Sigmoid colon (tissue), 7 donors: Measurements from ENCODE around the gene SNTG2. TPM values are rescaled to one million over a fixed set of nuclear protein-coding genes. Genes with fewer than 3 reads are reported as not detected.

ENCODE experiments used
- DNase-seq: peaks from one replicate; pipeline ENCODE4 v3.0.0-alpha.2; 2019
- H3K27ac ChIP-seq, 4 donors: fragments of 200-600 bp; sonication (generic); one replicate each; pipeline ENCODE4 v1.5.1; 2016 to 2019; ENCODE audit warnings: mild to moderate bottlenecking in 1 of 4
- H3K27me3 ChIP-seq, 3 donors: fragments of 200-600 bp; sonication (generic); one replicate each; pipeline ENCODE4 v1.5.1; 2019; ENCODE audit warnings: mild to moderate bottlenecking in 1 of 3
- H3K36me3 ChIP-seq, 4 donors: fragments of 200-600 bp; sonication (generic); one replicate each; pipeline ENCODE4 v1.5.1; 2016 to 2019
- H3K4me1 ChIP-seq, 4 donors: fragments of 200-600 bp; sonication (generic); one replicate each; pipeline ENCODE4 v1.5.1; 2017 to 2019
- H3K4me3 ChIP-seq, 4 donors: fragments of 200-600 bp; sonication (generic); one replicate each; pipeline ENCODE4 v1.5.1; 2017 to 2019; ENCODE audit warnings: mild to moderate bottlenecking in 2 of 4, moderate library complexity in 1 of 4
- H3K9me3 ChIP-seq, 4 donors: fragments of 200-600 bp in 3 of 4; sonication (generic) in 3 of 4; one replicate each; pipeline versions ENCODE4 v1.5.1 to v1.6.1; 2013 to 2019
- EP300 ChIP-seq, 4 donors: sonication (generic); formaldehyde crosslinking; IDR thresholded peaks; one replicate each; pipeline ENCODE4 v1.6.1; 2017; ENCODE audit warnings: antibody characterized with exemption in 4 of 4
- POLR2A ChIP-seq, 2 donors: fragments of 450-650 bp; IDR thresholded peaks; one replicate each; pipeline ENCODE4 v1.6.1; 2016; ENCODE audit warnings: antibody characterized with exemption in 2 of 2, mild to moderate bottlenecking in 2 of 2, moderate library complexity in 2 of 2
- POLR2AphosphoS5 ChIP-seq, 4 donors: sonication (generic); formaldehyde crosslinking; IDR thresholded peaks; one replicate each; pipeline ENCODE4 v1.6.1; 2017; ENCODE audit warnings: antibody characterized with exemption in 4 of 4
- WGBS, 2 donors: extraction: QIAGEN DNeasy Blood & Tissue Kit; methylation state at CpG; one replicate each; pipeline ENCODE4 v1.1.7; 2013; 5-methylcytosine and 5-hydroxymethylcytosine counted together
- intact Hi-C: fragments of 100-400 bp; cut with DNase I; formaldehyde crosslinking; loops from one replicate; pipeline ENCODE4 v1.15.1; 2023
- polyA plus RNA-seq, 3 donors: library from polyadenylated mRNA; stranded (reverse); fragments of 200-250 nt; gene quantifications; one replicate each; pipeline ENCODE4 v1.2.3, GENCODE V29; 2013
- total RNA-seq, 4 donors: library from RNA; depleted of rRNA; stranded (reverse); fragments of >200 nt; gene quantifications; one replicate each; pipeline ENCODE4 v1.1.0, GENCODE V29; 2016
- TF ChIP-seq, protein P1 (sequence below), 4 experiments: fragments of 450-650 bp in 3 of 4; fragments of 200-600 bp in 1 of 4; IDR thresholded peaks; one replicate each; pipeline ENCODE4 v1.5.1; 2016 to 2019; ENCODE audit warnings: antibody characterized with exemption in 4 of 4, mild to moderate bottlenecking in 3 of 4, moderate library complexity in 2 of 4
- donor health status: healthy with polysubstance abuse.
- donor health status: Bipolar disorder and iron deficiency.
- donor health status: healthy.

Gene SNTG2
- total and polyA plus RNA-seq, 7 donors, result 0.60 to 5.2 (median 1.9) TPM; not detected in 1

DNA sequence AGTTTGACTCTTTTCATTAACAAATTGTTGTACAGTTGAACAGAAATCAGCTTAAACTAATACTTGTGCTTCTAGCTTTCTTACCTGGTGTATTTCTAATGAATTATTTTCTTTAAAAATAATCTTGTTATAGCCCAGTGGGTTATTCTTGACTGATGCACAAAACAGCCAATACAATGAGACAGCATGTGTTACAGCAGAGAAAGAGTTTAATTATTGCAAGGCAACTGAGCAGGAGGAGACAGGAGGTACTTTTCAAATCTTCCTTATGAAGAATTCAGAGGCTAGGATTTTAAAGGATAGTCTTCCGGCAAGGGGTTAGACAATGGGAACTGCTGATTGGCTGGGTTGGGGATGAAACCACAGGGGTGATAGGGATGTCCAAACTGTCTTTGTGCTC, 398.1 kb downstream of the SNTG2 start:
- no peak overlapping the region for H3K4me3 ChIP-seq
- H3K9me3 ChIP-seq, result peaks cover 0 to 10% (median 4%) of the 10 kb centered on the region in 4 donors
- WGBS, 2 donors, result 95 to 99% methylated on average over 1 of the region's 1 CpG
- intact Hi-C loops, result no loop called here
- no peaks in the 10 kb centered on the region for H3K4me1 ChIP-seq
- H3K36me3 ChIP-seq, result no peaks in the 10 kb centered on the region
- TF ChIP-seq EP300 (IDR thresholded peaks at IDR 0.05), result no peak
- TF ChIP-seq, protein P1, sequence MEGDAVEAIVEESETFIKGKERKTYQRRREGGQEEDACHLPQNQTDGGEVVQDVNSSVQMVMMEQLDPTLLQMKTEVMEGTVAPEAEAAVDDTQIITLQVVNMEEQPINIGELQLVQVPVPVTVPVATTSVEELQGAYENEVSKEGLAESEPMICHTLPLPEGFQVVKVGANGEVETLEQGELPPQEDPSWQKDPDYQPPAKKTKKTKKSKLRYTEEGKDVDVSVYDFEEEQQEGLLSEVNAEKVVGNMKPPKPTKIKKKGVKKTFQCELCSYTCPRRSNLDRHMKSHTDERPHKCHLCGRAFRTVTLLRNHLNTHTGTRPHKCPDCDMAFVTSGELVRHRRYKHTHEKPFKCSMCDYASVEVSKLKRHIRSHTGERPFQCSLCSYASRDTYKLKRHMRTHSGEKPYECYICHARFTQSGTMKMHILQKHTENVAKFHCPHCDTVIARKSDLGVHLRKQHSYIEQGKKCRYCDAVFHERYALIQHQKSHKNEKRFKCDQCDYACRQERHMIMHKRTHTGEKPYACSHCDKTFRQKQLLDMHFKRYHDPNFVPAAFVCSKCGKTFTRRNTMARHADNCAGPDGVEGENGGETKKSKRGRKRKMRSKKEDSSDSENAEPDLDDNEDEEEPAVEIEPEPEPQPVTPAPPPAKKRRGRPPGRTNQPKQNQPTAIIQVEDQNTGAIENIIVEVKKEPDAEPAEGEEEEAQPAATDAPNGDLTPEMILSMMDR (IDR thresholded peaks at IDR 0.05), result no peak
- no peak for TF ChIP-seq POLR2A (IDR thresholded peaks at IDR 0.05)
- TF ChIP-seq POLR2AphosphoS5 (IDR thresholded peaks at IDR 0.05), result no peak
- DNase-seq, result no peak
- H3K27me3 ChIP-seq, result no peaks in the 10 kb centered on the region
- no peak overlapping the region for H3K27ac ChIP-seq

DNA sequence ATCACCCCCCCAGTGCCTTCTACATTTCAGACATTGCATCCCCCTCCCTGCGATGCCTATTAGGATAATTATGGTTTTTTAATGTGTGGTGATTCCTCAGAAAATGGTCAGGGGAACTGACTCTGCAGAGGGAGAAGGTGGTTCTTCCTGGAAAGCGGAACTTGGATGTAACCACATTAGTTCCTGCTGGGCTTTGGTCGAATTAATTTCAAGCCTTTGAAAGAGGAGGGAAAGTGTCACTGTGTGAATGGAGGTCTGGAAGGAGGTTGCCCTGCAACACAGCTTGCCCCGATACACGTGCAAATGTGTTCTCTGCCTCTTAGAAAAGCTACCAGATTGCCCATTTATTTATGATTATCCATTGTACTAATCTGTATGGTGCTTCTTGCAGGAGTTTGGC, 399.5 kb downstream of the SNTG2 start:
- H3K27me3 ChIP-seq, result no peaks in the 10 kb centered on the region
- intact Hi-C loops, result no loop called here
- no peak overlapping the region for H3K4me3 ChIP-seq
- no peak overlapping the region for H3K27ac ChIP-seq
- H3K36me3 ChIP-seq, result no peaks in the 10 kb centered on the region
- TF ChIP-seq POLR2A (IDR thresholded peaks at IDR 0.05) (no peak), EP300 (IDR thresholded peaks at IDR 0.05) (no peak), POLR2AphosphoS5 (IDR thresholded peaks at IDR 0.05) (no peak)
- TF ChIP-seq, protein P1 (IDR thresholded peaks at IDR 0.05), result no peak
- no peaks in the 10 kb centered on the region for H3K4me1 ChIP-seq
- DNase-seq, result no peak
- peaks cover 0 to 10% (median 4%) of the 10 kb centered on the region in 4 donors for H3K9me3 ChIP-seq
- WGBS, 2 donors, result 64 to 76% methylated on average over 5 of the region's 5 CpGs

DNA sequence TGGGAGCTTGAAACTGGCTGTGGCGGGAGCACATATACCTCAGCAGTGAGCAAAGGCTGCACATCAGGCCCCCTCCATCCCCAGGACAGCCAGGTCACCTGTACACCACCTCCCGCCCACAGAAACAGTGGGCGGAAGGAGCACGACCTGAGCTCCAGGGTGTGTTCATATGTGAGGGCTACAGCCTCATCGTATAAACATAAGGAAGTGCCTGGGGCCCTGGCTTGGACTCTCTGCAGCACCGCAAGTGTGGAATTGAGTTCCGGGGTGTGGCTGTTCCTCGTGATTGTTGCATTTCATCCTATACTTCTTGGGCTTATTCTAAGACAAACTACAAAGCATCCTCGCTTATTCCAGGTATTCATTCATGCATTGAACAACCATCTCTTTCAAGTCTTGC, 402.5 kb downstream of the SNTG2 start:
- 59 to 80% methylated on average over 9 of the region's 9 CpGs for WGBS, 2 donors
- no peak for TF ChIP-seq POLR2AphosphoS5 (IDR thresholded peaks at IDR 0.05)
- TF ChIP-seq EP300 (IDR thresholded peaks at IDR 0.05), result no peak
- TF ChIP-seq, protein P1 (IDR thresholded peaks at IDR 0.05), result no peak
- no peak for TF ChIP-seq POLR2A (IDR thresholded peaks at IDR 0.05)
- Histone ChIP-seq H3K27me3 (no peaks in the 10 kb centered on the region), H3K4me3 (no peak overlapping the region), H3K27ac (no peak overlapping the region), H3K9me3 (peaks cover 0 to 10% (median 4%) of the 10 kb centered on the region in 4 donors), H3K36me3 (no peaks in the 10 kb centered on the region), H3K4me1 (no peaks in the 10 kb centered on the region)
- intact Hi-C loops, result no loop called here
- no peak for DNase-seq

DNA sequence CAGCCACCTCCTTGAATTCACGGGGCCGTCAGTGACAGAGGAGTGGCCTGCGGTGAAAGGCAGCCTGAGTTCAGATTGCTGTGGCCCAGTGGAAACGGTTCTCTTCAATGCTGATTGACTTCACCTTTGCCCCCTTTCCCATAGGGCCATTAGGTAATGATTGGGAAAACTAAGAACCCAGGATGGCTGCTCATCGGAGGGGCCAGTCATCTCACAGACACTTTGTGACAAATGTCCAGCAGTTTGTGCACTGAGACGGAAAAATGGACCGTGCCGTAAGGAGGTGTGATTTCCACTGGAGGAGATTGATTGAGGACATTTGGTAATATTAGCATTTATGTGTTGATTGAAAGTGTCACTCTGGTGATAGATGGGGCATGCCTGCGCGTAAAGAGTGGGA, 402.9 kb downstream of the SNTG2 start:
- H3K36me3 ChIP-seq, result no peaks in the 10 kb centered on the region
- peaks cover 0 to 10% (median 2%) of the 10 kb centered on the region in 4 donors for H3K9me3 ChIP-seq
- TF ChIP-seq EP300 (IDR thresholded peaks at IDR 0.05) (no peak), POLR2A (IDR thresholded peaks at IDR 0.05) (no peak), POLR2AphosphoS5 (IDR thresholded peaks at IDR 0.05) (no peak)
- TF ChIP-seq, protein P1 (IDR thresholded peaks at IDR 0.05), result no peak
- H3K27me3 ChIP-seq, result no peaks in the 10 kb centered on the region
- H3K4me3 ChIP-seq, result no peak overlapping the region
- no peaks in the 10 kb centered on the region for H3K4me1 ChIP-seq
- intact Hi-C loops, result no loop called here
- H3K27ac ChIP-seq, result no peak overlapping the region
- 83% methylated on average over 10 of the region's 10 CpGs for WGBS, 2 donors
- no peak for DNase-seq

DNA sequence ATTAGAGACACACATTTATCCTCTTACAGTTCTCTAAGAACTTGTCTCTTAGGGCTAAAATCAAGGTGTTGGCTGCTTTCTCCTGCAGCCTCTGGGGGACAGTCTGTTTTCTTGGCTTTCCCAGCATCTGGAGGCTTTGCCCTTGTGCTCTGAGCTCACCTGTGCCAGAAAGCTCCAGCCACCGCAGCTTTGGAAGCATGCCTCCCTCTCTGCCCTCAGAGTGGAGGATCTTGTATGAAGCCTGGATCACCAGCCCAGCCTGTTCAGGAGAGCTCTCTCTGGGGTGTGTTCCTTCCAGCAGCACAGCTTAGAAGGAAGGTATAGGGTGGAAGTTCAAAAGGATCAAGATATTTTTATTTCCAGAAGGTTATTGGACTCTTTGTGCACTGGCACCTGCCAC, 409.5 kb downstream of the SNTG2 start:
- Histone ChIP-seq H3K27ac (no peak overlapping the region), H3K9me3 (no peaks in the 10 kb centered on the region), H3K27me3 (no peaks in the 10 kb centered on the region), H3K4me1 (no peaks in the 10 kb centered on the region), H3K36me3 (no peaks in the 10 kb centered on the region), H3K4me3 (no peak overlapping the region)
- no peak for TF ChIP-seq POLR2A (IDR thresholded peaks at IDR 0.05)
- no peak for DNase-seq
- WGBS, 2 donors, result 70 to 79% methylated on average over 1 of the region's 1 CpG
- intact Hi-C loops, result no loop called here
